SKM-1 treated with dmso at 0.1 percent for 144 hours (cell line): ENCODE measurements around the gene NINJ2.

Experiments
- DNase-seq: peaks from one replicate; lab custom pipeline; 2025; ENCODE audit not compliant: unreplicated experiment; lab: John Stamatoyannopoulos, UW

The NINJ2 gene

DNA sequence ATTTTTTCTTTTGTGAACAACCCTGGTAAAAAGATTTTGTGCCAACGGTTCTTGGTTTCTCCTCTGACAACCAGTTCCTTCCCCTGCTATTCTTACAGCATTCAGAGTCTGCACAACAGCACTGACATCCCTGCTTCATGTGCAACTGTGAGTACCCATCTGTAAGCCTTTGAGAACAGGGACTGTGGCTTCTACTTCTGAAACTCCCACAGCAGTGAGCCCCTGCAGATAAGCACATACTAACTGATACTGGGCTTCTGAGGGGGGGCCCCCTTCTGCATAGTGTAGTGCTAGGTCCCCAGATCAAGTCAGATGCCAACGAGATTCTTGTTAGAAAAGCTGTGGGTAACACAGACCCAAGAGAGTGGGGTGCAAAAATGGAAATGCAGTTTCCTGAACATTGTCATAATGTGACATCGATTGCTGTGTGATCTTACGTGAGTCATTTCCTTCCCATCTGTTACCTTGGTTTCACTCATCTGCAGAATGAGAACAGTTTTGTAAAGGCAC, 11.1 kb upstream of the NINJ2 start:
- DNase-seq, result no peak

DNA sequence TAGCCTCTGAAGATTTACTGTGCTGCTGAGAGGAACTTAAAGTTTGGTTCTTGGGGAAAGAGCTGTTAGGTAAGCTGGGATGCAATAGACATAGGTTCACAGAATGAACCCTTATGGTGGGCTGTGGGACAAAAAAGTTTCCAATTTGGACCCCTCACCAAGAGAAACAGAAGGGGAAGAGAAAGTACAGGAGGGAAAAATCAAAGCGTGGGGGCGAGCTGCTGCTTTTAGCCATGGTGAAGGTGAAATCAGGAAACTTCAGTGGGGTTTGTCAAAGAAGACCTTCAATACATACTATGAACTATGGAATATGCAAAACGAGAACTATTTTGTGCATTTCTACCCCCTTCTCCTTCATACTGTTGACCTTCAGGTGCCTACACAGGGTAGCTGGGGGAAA, 10.6 kb upstream of the NINJ2 start:
- DNase-seq, result no peak

DNA sequence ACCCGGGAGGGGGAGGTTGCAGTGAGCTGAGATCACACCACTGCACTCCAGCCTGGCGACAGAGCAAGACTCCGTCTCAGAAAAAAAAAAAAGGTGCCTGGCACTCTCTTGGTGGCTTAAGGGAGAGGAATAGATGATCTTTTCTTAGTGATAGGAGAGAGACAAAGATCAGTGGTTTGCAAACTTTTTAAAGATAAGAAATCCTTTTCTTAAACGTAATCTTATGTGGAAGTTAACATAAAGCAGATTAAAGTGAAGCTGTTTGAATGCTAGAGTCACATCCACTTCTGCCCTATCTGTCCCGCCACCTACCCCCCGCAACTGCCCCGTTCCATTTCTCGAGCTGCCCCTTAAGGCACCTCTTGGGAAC, 6.3 kb upstream of the NINJ2 start:
- DNase-seq, result no peak

DNA sequence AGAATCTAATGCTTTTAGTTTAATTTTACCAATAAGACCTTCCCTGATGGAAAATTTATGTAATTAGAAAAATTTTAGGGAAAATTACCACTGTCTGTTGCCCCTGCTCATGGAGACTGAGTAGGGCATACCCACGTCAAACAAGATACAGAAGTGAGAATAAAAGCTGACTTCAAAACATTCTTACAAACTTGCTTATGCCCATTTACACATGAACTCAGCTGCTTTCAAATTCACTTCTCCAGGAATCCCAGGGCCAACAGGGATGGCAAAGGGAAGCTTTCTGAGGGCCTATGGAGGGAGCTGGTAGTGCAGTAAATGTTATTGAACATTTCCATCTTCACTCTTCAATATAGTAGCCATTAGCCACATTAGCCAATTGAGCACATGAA, 4.8 kb upstream of the NINJ2 start:
- no peak for DNase-seq

DNA sequence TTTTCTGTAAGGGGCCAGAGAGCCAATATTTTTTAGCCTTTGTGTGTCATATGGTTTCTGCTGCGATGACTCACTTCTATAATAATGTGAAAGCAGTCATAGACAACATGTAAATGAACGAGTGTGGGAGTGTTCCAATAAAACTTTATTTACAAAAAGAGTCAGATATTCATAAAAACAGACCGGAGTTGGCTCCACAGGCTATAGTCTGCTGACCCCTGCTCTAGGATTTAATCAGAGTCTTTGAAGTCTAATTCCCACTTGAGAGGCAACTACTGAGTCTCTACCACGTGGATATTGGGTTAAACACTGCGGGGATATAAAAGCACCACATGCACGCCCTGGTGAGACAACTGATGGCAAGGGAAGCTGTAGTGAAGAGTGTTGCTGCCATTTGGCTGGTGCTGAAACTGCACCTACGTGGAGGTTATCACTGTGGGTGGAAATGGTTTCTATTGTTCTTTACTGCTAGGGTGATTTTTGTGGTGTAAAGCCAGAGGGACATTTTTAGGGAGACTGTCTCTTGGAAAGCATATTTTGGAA, 3.6 kb upstream of the NINJ2 start:
- DNase-seq, result no peak

DNA sequence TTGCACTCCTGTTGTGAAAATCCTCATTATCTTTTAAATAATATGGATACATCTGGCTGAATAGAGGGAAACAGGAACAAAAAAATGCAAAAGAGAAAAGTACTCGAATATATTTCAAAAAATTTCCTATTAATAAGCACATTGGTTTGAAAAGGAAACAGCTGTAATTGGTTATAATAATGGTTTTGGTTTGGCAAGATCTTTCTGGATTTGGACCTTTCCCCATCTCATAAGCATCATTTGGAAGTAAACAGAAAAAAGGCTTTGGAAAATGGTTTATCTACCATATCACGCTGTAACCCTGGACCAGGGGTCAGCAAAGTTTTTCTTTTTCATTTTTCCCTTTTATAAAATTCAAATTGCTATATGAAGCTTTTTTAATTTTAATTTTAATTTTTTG, 2.8 kb upstream of the NINJ2 start:
- DNase-seq, result no peak

DNA sequence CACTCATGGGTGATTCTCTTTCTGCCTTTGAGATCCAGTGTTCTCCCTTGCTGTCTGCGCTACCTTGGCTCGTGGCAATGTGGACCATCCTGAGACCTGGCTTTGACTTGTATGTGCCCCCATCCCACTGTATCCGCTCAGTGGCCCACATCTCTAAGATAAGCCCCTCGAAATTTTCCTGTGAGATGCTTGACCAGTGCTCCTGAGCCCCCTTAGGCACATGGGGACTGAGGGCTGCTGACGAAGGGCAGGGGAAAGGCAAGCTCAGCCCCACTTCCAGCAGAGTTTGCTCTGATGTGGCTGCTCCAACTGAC, 1.5 kb upstream of the NINJ2 start:
- no peak for DNase-seq

DNA sequence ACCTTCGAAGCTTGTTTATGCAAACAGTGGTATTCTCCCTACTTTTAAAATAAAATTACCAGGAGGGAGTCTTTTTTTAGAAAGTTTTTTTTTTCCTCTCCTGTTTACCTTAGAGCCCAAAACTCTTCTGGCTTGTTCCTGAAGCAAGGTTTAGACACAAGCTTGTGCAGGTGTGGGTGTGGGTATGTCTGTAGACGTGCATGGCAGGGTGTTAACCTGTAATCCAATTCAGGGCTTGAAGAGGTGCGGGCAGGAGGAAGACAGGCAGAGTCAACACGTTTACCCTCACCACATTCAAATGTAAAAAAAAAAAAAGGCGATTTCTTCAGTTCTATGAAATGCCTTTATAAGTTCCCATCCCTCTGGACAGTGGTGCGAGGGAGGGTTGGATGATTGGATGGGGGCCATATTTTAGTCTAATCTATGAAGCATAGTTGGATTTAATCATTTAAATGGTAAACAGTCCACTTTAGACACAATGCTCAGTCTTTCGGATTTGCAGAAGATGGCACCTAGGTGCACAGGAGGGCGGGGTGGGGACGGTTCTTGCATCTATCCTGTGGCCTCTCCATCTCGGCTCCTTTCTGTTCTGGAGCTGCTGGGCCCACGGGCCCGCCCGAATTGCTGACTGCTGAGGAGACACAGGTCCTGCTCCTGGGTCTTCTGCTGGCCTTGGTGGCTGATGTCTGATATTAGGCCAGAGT, 982 bp upstream of the NINJ2 start:
- DNase-seq, result no peak

DNA sequence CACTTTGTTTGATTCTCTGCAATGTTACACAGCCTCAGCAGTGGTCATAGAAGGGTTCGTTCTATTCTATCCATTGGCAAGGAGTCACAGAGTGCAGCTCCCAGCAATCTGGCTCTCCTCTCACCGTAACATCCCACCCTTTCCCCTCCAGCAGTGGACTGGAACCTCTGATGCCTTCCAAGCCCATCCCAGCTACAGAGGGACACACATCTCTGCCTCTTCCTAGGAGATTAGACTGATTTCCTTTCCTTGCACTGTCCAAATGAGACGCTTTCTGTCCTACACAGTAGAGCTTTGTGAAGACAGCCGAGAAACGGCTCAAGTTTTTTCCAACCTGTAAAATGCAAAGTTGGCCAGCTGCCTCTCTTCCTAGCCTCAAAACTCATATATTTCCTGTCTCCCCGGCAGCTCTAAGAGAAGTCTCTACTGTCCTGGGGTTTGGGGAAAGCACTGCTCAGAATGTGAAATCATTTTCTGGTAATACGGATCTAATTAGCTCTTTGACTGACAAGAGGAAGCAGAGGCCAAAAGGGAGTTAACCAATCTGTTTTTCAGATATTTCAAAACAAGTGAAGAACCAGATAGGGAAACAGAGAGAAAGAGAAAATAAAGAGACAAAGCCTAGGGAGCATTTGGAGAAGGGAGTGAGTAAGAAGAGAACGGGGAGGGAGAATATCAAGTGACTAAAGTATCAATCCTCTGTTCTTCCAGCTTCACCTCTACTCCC, 516 bp downstream of the NINJ2 start:
- peak; percentile 4 for DNase-seq

DNA sequence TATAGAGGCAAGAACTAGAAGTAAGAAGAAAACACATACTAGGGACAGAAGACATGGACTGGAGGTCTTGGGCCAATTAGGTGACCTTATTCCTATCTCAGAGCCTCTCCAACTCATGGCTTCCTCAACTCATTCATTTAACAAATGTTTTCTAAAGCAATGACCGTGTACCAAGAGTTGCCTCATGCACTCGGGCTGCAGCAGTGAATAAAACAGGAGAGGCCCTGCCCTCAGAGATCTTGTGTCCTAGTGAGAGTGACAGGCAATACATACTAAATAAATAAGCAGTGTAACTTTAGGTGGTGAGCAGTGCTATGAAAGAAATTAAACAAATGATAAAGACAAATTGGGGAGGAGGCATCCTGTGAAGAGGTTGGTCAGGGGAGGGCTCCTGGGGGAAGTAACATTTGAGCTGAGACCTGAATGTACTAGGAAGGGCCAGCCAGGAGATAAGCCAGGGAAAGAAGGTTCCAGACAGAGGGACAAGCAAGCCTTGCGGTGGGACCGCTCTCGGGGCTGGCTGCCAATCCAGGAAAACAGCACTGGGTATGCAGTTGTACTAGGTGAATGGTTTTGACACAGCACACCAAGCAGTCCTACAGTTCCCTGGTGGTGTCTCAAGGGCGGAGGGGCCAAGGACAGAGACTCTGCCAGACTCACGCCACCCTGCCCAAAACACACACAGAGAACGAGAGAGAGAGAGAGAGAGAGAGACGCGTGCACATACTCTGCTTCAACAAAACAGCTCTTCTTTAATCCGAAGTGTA, 1.3 kb downstream of the NINJ2 start:
- no peak for DNase-seq

DNA sequence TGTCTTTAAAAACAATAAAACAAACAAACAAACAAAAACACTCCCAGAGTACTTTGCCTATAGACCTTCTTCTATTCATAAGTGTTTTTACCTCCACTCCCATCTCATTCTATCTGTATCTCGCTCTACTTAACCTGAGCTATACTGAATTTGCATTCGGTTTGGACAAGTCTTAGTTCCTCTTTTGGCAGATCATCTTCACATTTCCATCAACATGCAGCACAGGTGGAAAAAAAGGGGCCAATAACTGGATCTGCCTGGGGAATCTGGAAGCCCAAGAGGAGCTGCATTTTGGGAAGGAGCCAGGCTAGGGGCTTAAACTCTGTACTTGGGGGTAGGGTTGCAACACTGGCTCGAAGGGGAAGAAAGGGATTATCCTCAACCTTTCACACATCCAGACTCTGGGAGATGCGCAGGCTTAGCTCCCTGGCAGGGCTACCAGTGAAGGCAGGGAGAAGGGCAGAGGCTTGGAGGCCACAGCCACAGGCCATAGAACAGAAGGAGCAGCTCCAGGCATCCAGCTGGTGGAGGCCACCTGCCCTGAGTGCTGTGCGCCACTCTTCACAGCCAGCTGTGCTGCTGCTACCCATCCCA, 4.1 kb downstream of the NINJ2 start:
- DNase-seq, result no peak

DNA sequence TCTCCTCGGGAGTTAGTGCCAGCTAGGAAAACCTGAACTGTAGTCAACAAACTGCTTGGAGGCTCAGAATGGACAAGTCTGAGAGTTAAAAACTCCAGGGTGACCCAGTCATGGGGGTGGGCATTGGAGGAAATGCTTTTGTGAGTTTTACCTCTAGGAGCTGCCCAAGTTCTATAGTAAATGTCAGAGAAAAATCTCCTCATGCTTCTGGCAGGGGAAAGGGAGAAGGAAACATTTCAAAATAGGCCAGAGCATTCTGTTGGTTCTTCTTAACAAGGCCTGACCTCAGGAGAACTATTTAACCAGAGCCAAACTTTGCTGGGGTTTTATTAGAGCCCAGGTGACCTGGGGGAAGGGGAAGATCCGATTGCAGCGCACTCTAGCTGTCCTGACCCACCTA, 12.3 kb downstream of the NINJ2 start:
- DNase-seq, result peak; percentile 12

DNA sequence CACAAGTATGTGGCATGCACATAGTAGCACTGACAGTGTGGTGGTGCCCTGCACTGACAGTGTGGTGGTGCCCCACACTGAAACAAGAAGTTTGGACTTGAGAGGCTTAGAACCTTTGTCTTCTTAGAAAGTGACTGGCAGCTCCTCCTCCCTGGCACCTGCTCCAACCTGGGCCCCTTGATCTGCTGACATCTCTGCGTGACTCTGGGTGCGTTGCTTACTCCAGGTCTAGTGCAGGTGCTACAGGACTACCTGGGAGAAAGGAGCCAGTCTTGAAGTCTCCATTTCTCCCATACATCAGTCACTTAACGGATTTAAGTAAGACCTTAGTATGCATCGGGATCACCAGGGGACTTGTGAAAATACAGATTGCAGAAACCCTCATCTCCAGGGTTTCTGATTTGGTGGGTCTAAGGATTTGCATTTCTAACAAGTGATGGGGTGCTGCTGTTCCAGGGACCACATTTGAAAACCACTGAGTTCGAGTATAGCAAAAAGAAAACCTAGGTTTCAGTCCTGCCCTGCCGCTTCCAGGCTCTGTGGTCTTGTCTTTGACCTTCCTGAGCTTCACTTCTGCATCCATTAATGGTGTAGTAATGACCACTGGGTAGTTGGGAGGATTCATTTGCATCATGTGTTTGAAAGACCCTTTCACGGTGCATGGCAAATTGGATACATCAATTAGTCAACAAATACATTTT, 15.7 kb downstream of the NINJ2 start:
- no peak for DNase-seq

DNA sequence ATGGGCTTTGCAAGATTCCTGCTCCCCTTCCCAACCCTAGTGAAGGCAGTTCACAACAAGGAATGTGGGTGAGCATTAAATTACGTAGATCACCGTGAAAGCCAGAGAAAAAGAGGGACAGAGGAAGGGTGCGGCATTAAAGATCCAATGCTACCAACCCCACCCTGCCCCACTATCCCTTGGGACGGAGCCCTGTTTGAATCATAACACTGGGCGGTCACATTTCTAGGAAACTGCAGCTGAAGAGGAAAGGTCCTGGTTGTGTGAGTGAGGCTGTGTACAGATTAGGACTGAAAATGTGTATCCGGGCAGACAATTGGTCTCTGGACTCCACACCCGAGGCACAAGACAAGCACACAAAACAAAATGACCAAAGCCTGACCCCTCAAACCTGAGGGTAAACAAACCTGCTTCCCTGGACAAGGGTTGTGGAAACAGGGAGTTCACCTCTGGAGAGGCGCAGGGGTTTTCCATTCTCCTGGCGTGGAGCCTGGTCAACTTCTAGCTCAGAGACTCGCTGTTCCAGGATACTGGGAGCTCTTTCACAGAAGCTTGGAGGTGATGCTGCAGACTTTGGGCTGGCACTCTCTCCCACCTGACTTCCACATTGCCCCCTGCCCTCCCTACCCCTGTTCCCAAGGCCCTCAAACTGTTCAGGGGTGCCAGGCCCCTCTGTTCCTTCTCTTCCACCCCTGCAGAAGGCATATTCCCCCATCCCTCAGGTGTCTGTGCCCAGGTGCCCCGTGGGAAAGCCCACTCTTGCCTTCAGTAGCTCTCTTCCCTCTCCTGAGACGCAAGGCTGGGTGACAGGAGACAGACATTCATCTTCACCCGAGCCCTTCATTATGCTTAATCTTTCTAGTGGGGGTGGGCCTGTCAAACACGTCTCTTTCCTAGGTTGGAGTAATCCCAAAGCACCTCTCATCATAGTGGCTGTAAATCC, 16.5 kb downstream of the NINJ2 start:
- no peak for DNase-seq

DNA sequence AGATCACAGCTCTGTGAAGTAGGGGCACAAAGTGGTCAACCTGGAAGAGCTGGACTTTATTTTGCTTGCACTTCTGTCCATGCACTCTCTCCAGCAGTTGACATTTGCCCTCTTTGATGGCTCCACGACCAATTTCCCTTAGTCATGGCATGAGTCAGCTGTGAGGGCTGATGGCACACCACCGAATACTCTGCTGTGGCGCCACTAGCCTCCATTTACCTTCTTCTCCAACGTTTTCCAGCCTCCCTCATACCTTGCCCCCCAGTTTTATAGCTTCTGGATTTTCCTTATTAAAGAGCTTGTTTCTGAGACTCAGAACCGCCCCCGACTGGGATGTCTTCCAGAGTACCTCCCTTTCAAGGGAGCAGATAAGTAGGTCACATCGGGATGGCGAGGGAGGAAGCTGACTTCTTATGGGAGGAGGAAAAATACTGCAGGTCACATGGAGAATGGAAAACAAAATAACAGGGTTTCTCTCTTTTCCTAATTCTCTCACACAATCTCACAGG, 17.6 kb downstream of the NINJ2 start:
- DNase-seq, result no peak

DNA sequence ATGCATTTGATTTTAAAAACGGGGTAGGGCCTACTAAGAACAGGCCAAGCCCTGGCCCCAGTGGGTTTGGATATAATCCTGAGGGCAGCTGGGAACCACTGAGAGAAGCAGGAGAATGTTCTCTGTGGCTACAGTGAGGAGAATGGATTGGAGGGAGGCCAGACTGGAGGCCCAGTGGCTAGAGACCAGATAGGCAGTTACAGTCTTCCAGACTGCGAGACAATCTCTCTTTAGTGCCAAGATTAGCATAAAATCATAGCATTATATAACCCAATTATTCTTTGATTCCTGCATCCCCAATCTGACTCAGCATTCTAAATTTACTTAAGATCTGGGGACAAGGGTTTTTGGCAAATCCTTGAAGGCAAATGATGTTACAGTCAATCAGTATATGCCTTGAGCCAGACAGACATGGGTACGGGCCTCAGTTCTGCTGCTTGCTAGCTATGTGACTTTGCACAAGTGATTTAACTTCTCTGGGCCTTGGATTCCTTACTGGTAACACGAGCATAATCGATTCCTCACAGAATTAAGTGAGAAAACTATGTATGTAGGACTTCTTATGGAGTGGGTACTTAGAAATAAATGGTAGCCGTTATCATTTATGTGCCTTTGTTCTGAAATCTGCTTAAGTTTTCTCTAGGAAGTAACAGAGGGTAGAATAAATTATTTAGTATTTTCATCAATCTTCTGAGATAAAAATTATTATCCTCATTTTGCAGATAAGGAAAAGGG, 18.3 kb downstream of the NINJ2 start:
- DNase-seq, result no peak

DNA sequence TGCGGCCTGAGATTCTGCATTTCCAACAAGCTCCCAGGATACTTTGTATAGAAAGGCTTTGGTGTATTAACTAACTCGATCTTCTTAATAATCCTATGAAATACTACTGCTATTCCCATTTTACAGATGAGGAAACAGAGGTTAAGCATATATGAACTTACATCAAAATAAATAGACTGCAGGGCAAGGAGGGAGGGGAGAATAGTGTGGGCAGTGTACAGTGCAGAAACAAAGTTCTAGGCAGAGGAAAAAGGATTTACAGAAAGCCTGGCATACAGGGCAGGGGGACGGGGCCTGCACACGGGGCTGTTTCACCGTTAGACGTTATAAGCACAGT, 19.0 kb downstream of the NINJ2 start:
- no peak for DNase-seq

DNA sequence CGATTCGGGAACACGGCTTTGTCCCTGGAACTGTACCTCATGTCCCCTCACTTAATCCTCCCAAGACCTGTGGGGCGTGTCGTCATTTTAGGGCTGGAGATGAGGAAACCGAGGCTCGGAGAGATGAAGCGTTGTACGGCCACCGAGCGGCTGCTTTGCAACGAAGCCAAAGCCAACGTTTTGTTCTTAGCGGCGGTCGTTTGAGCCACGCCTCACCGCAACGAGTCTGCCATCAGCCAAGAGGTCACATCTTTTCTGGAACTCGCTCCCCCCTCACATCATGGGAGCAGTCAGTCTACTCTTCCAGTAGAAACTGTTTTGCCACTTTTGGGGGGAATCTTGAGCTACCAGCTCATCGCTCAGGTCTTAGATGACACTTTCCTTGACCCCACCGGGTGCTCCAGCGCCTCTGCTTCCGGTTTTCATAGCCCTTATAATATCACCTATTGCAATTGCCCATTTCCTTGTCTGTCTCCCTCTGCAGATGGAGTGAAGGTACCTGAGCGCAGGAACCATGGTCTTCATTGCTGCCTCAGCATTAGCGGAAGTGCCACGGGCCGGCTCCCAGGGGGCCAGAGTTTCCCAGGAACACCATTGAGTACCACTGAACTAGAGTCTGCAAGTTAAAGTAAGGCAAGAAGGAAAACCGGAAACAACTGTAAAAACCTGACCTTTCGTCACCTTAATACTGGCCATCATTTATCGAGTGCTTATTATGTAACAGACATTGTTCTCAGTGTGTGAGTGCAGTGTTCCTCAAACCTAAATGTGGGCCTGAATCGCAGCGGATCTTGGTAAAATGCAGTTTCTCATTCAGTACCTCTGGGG, 19.6 kb downstream of the NINJ2 start:
- DNase-seq, result no peak
